ENCODE measurements around the gene GPATCH3.
"Not testable (repeated sequence)": the region's sequence is repeated elsewhere in the genome, so short reads cannot be mapped to it uniquely, and the experiment has no call there.

The GPATCH3 gene

GRCh38 chr1:26887125-26887524 lies 13.1 kb downstream of the GPATCH3 start:
- no peak for DNase-seq (ENCODE audit: low read depth)
- TF ChIP-seq CTCF (IDR thresholded peaks at IDR 0.05; ENCODE audit: low read depth, low read length, missing control alignments): peak; percentile 42
- H3K4me3 ChIP-seq (ENCODE audit: low read depth, low read length): no peak overlapping the region

GRCh38 chr1:26882696-26883463 lies 17.4 kb downstream of the GPATCH3 start:
- H3K4me3 ChIP-seq (ENCODE audit: low read depth, low read length): no peak overlapping the region
- TF ChIP-seq CTCF (IDR thresholded peaks at IDR 0.05; ENCODE audit: low read depth, low read length, missing control alignments): no peak
- no peak for DNase-seq (ENCODE audit: low read depth)

GRCh38 chr1:26881611-26882010 lies 18.7 kb downstream of the GPATCH3 start:
- DNase-seq (ENCODE audit: low read depth); H3K4me3 ChIP-seq (ENCODE audit: low read depth, low read length): not testable (repeated sequence)

GRCh38 chr1:26879793-26880192 lies 20.5 kb downstream of the GPATCH3 start:
- no peak for DNase-seq (ENCODE audit: low read depth)
- no peak for TF ChIP-seq CTCF (IDR thresholded peaks at IDR 0.05; ENCODE audit: low read depth, low read length, missing control alignments)
- no peak overlapping the region for H3K4me3 ChIP-seq (ENCODE audit: low read depth, low read length)

GRCh38 chr1:26877326-26877725 lies 22.9 kb downstream of the GPATCH3 start:
- DNase-seq (ENCODE audit: low read depth): no peak
- no peak overlapping the region for H3K4me3 ChIP-seq (ENCODE audit: low read depth, low read length)
- no peak for TF ChIP-seq CTCF (IDR thresholded peaks at IDR 0.05; ENCODE audit: low read depth, low read length, missing control alignments)

GRCh38 chr1:26874896-26875295 lies 25.4 kb downstream of the GPATCH3 start:
- no peak for DNase-seq (ENCODE audit: low read depth)
- no peak for TF ChIP-seq CTCF (IDR thresholded peaks at IDR 0.05; ENCODE audit: low read depth, low read length, missing control alignments)

GRCh38 chr1:26873097-26873496 lies 27.2 kb downstream of the GPATCH3 start:
- not testable (repeated sequence) for DNase-seq (ENCODE audit: low read depth); H3K4me3 ChIP-seq (ENCODE audit: low read depth, low read length)

More at GRCh38 chr1:26874896-26875295, 25.4 kb downstream of the GPATCH3 start:
- H3K4me3 ChIP-seq (ENCODE audit: low read depth, low read length): no peak overlapping the region

Data from GM12864 (cell line).